B cell (primary cell): ENCODE results near the gene PRPSAP1. TPM values are rescaled to one million over a fixed set of nuclear protein-coding genes. Genes with fewer than 3 reads are reported as not detected.

Experiments used
- ATAC-seq: fragments of 200-7000 bp; cut with Tn5 transposase; one replicate; pipeline ENCODE4 v1.10.0; 2021; ENCODE audit warnings: low read depth, mild to moderate bottlenecking, moderate number of reproducible peaks, moderate library complexity
- CTCF ChIA-PET: fragments of 350-600 bp; sonication (Branson Sonifier 250); formaldehyde crosslinking; loops from one replicate; lab custom pipeline; 2021; ENCODE audit warnings: antibody characterized with exemption, inconsistent platforms; lab: Charles Lee
- POLR2A ChIA-PET: fragments of 350-600 bp; sonication (Branson Sonifier 250); formaldehyde crosslinking; loops from one replicate; lab custom pipeline; 2021; ENCODE audit warnings: antibody characterized with exemption; lab: Charles Lee
- DNase-seq: peaks from one replicate; pipeline ENCODE4 v3.0.0; 2013
- H2AFZ ChIP-seq: 2 replicates; pipeline ENCODE4 v1.6.1; 2012; ENCODE audit warnings: mild to moderate bottlenecking, low read depth, low read length; ENCODE audit not compliant: insufficient read depth, poor library complexity, severe bottlenecking
- H3K27ac ChIP-seq, 2 donors: 1 replicate in 1 of 2; 2 replicates in 1 of 2; pipeline ENCODE4 v1.5.1; 2012 to 2013; ENCODE audit warnings: low read length in 2 of 2, mild to moderate bottlenecking in 2 of 2, moderate library complexity in 1 of 2
- H3K27me3 ChIP-seq, 4 experiments: fragments of 200-600 bp in 1 of 4; sonication (generic) in 1 of 4; replicated peaks in 1 of 4; 1 replicate in 2 of 4; 2 replicates in 2 of 4; pipeline versions ENCODE4 v1.6.1 to v1.7.0; 2013 to 2016; ENCODE audit warnings: low read length in 3 of 4, mild to moderate bottlenecking in 2 of 4, mixed read lengths in 1 of 4, moderate library complexity in 1 of 4; ENCODE audit not compliant: insufficient read depth in 4 of 4, control insufficient read depth in 3 of 4; ENCODE audit errors: control extremely low read depth in 1 of 4
- H3K36me3 ChIP-seq, 2 experiments: replicated peaks in 1 of 2; 1 replicate in 1 of 2; 2 replicates in 1 of 2; pipeline versions ENCODE4 v1.6.1 to v1.7.1; 2013; ENCODE audit warnings: low read length in 1 of 2; ENCODE audit not compliant: insufficient read depth in 2 of 2, control insufficient read depth in 1 of 2; ENCODE audit errors: control extremely low read depth in 1 of 2, extremely low read depth in 1 of 2
- H3K4me1 ChIP-seq, 2 donors: fragments of 200-600 bp in 1 of 2; sonication (generic) in 1 of 2; 1 replicate in 1 of 2; 2 replicates in 1 of 2; pipeline versions ENCODE4 v1.5.1 to v1.6.1; 2013 to 2017; ENCODE audit warnings: low read length in 2 of 2; ENCODE audit not compliant: control insufficient read depth in 2 of 2, insufficient read depth in 2 of 2
- H3K4me2 ChIP-seq: replicated peaks from 2 replicates; pipeline ENCODE3; 2012; ENCODE audit warnings: mild to moderate bottlenecking, low read depth, low read length; ENCODE audit not compliant: poor library complexity, severe bottlenecking
- H3K4me3 ChIP-seq, 5 experiments: fragments of 200-600 bp in 1 of 5; sonication (generic) in 1 of 5; 1 replicate in 3 of 5; 2 replicates in 2 of 5; pipeline versions ENCODE4 v1.5.1 to v1.7.0; 2011 to 2016; ENCODE audit warnings: low read length in 4 of 5, mild to moderate bottlenecking in 4 of 5, low read depth in 2 of 5, control low read depth in 1 of 5, moderate library complexity in 1 of 5; ENCODE audit not compliant: insufficient read depth in 1 of 5; ENCODE audit errors: control extremely low read depth in 1 of 5, extremely low read depth in 1 of 5
- H3K79me2 ChIP-seq: fragments of 200-600 bp; sonication (generic); one replicate; pipeline ENCODE4 v1.6.0; 2016; ENCODE audit warnings: low read length; ENCODE audit not compliant: control insufficient read depth, insufficient read depth
- H3K9ac ChIP-seq: fragments of 200-600 bp; sonication (generic); 2 replicates; pipeline ENCODE4 v1.6.1; 2017; ENCODE audit warnings: mild to moderate bottlenecking, low read length, moderate library complexity
- H3K9me3 ChIP-seq, 3 donors: one replicate each; pipeline versions ENCODE4 v1.6.1 to v1.7.1; 2013; ENCODE audit warnings: low read length in 2 of 3; ENCODE audit not compliant: control insufficient read depth in 2 of 3, insufficient read depth in 1 of 3; ENCODE audit errors: control extremely low read depth in 1 of 3
- H4K20me1 ChIP-seq: 2 replicates; pipeline ENCODE4 v1.6.0; 2012; ENCODE audit warnings: mild to moderate bottlenecking, low read length; ENCODE audit not compliant: insufficient read depth, control insufficient read depth, poor library complexity, severe bottlenecking
- H3K27ac Mint-ChIP-seq: one replicate; pipeline ENCODE4 v1.8.0; 2021; ENCODE audit warnings: mixed read lengths
- H3K27me3 Mint-ChIP-seq: one replicate; pipeline ENCODE4 v1.8.0; 2021; ENCODE audit warnings: mixed read lengths
- H3K4me1 Mint-ChIP-seq: one replicate; pipeline ENCODE4 v1.8.0; 2021; ENCODE audit warnings: mixed read lengths
- H3K4me3 Mint-ChIP-seq: one replicate; pipeline ENCODE4 v1.8.0; 2021; ENCODE audit warnings: mixed read lengths
- H3K9me3 Mint-ChIP-seq: one replicate; pipeline ENCODE4 v1.8.0; 2022; ENCODE audit warnings: mixed read lengths; ENCODE audit not compliant: insufficient read depth
- EZH2 ChIP-seq: IDR thresholded peaks from 2 replicates; pipeline ENCODE4 v1.6.1; 2012; ENCODE audit warnings: borderline replicate concordance, low read depth, mild to moderate bottlenecking, moderate library complexity, low read length; ENCODE audit not compliant: insufficient read depth, poor library complexity, severe bottlenecking
- WGBS: methylation state at CpG from one replicate; pipeline ENCODE4 v1.1.5; 2013; ENCODE audit warnings: missing lambda C conversion rate; ENCODE audit not compliant: insufficient coverage; 5-methylcytosine and 5-hydroxymethylcytosine counted together
- intact Hi-C: fragments of 100-400 bp; cut with micrococcal nuclease; formaldehyde crosslinking; loops from one replicate; pipeline ENCODE4 v1.10.0; 2022
- polyA plus RNA-seq: library from polyadenylated mRNA; depleted of rRNA; stranded (reverse); fragments of >200 nt; gene quantifications from 2 replicates; pipeline ENCODE4 v1.2.3, GENCODE V29; 2012
- total RNA-seq, 2 donors: library from RNA; stranded (reverse); fragments of 120-200 nt in 1 of 2; gene quantifications; 1 replicate in 1 of 2; 2 replicates in 1 of 2; pipeline versions ENCODE4 v1.2.3 to v1.2.4, GENCODE V29; 2013 to 2022
- TF ChIP-seq, protein P1 (sequence below): fragments of 200-600 bp; IDR thresholded peaks from one replicate; pipeline ENCODE4 v1.8.0; 2022; ENCODE audit warnings: antibody characterized with exemption, mild to moderate bottlenecking

The PRPSAP1 gene
- total and polyA plus RNA-seq, 2 donors (not counting 1 experiment from before 2014, with no cell fraction given): 45.5 to 61.4 TPM

GRCh38 chr17:76354317-76354729 lies 607 bp upstream of the PRPSAP1 start:
- Histone ChIP-seq H2AFZ (peak overlapping the region; percentile 96), H3K9ac (peak overlapping the region; percentile 77), H3K4me1 (peaks cover 7 to 16% of the 10 kb centered on the region in 2 donors), H3K27ac (peak overlapping the region in 1 of 2 donors; percentile 94), H3K9me3 (no peaks in the 10 kb centered on the region), H3K79me2 (peaks cover 13% of the 10 kb centered on the region), H3K36me3 (no peaks in the 10 kb centered on the region), H3K4me3 (peak overlapping the region; percentile 53 to 88 (median 68)), H3K27me3 (no peaks in the 10 kb centered on the region), H3K4me2 (peak overlapping the region; percentile 97), H4K20me1 (no peaks in the 10 kb centered on the region)
- peak overlapping the region; percentile 99 for H3K27ac Mint-ChIP-seq
- 0% methylated on average over 9 of the region's 18 CpGs for WGBS
- H3K9me3 Mint-ChIP-seq: no peaks in the 10 kb centered on the region
- intact Hi-C loops: loop anchor here (1.0 to 5.0 kb wide), 5 partner anchors 30 to 788 kb away; partner anchors contain the start of genes RECQL5, RHBDF2, SAP30BP and SEC14L1
- peak; percentile 0 for ATAC-seq
- ChIA-PET POLR2A (interaction anchor here (0.6 to 2.0 kb wide), 5 partner anchors 30 to 386 kb away, joined by 3 to 11 read pairs (median 4); no protein-coding TSS in a partner anchor), CTCF (interaction anchor here (0.8 to 3.9 kb wide), 4 partner anchors 30 to 148 kb away, joined by 4 to 32 read pairs (median 10); partner anchors contain the start of gene SPHK1)
- H3K27me3 Mint-ChIP-seq: no peaks in the 10 kb centered on the region
- H3K4me3 Mint-ChIP-seq: peak overlapping the region; percentile 99
- no peak for DNase-seq
- peaks cover 27% of the 10 kb centered on the region for H3K4me1 Mint-ChIP-seq
- no peak for TF ChIP-seq EZH2
- TF ChIP-seq, protein P1, sequence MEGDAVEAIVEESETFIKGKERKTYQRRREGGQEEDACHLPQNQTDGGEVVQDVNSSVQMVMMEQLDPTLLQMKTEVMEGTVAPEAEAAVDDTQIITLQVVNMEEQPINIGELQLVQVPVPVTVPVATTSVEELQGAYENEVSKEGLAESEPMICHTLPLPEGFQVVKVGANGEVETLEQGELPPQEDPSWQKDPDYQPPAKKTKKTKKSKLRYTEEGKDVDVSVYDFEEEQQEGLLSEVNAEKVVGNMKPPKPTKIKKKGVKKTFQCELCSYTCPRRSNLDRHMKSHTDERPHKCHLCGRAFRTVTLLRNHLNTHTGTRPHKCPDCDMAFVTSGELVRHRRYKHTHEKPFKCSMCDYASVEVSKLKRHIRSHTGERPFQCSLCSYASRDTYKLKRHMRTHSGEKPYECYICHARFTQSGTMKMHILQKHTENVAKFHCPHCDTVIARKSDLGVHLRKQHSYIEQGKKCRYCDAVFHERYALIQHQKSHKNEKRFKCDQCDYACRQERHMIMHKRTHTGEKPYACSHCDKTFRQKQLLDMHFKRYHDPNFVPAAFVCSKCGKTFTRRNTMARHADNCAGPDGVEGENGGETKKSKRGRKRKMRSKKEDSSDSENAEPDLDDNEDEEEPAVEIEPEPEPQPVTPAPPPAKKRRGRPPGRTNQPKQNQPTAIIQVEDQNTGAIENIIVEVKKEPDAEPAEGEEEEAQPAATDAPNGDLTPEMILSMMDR: no peak

DNA sequence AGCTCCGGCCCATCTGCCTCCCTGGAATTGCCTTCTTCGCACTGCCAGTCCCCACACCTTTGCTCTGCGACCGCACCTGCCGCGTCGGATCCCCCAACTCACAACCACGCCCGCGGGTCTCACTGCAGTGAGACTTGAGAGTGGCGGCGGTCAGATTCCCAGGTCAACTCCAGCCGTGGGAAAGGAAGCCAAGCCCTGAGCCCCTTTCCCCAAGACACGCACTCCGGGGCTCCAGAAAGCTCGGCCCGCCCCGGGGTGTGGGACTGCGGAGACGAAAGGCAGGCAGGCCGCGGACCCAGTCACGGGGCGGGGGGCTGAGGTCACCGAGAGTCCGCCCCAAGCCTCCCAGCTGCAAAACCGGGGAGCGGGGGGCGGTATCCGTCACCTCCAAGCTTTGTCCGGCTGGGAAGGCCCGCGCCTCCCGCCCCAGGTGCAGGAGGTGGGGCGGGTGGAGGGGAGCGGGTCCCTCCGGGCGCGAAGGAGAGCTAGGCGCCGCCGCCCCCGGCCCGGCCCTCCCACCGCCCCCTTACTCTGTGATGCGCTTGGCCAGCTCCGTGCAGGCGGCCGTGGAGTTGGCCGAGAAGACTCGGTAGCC lies 615 bp downstream of the PRPSAP1 start:
- ChIA-PET POLR2A (interaction anchor here (0.6 to 2.0 kb wide), 6 partner anchors 12 to 494 kb away, joined by 3 to 7 read pairs (median 4); no protein-coding TSS in a partner anchor), CTCF (interaction anchor here (0.7 to 3.9 kb wide), 3 partner anchors 32 to 616 kb away, joined by 3 to 32 read pairs (median 15); partner anchors contain the start of gene SPHK1)
- Histone ChIP-seq H3K27ac (peak overlapping the region in 1 of 2 donors; percentile 94), H2AFZ (peak overlapping the region; percentile 96), H3K36me3 (no peaks in the 10 kb centered on the region), H3K79me2 (peaks cover 18% of the 10 kb centered on the region), H3K27me3 (no peaks in the 10 kb centered on the region), H3K4me2 (peak overlapping the region; percentile 97), H3K9me3 (no peaks in the 10 kb centered on the region), H3K4me3 (peak overlapping the region in 4 of 5 experiments; percentile 66 to 88 (median 74)), H3K4me1 (peaks cover 7 to 16% of the 10 kb centered on the region in 2 donors), H4K20me1 (no peaks in the 10 kb centered on the region), H3K9ac (peak overlapping the region; percentile 77)
- Mint-ChIP-seq H3K9me3 (no peaks in the 10 kb centered on the region), H3K4me1 (peaks cover 27% of the 10 kb centered on the region), H3K27me3 (no peaks in the 10 kb centered on the region), H3K27ac (peak overlapping the region; percentile 99), H3K4me3 (peak overlapping the region; percentile 99)
- whole genome bisulfite sequencing: under 1% methylated on average over 51 of the region's 51 CpGs
- no peak for ATAC-seq
- intact Hi-C loops: loop anchor here (2.0 to 5.0 kb wide), 2 partner anchors 280 to 789 kb away; partner anchors contain the start of genes SEC14L1 and SRP68
- no peak for DNase-seq
- TF ChIP-seq, protein P1: no peak
- no peak for TF ChIP-seq EZH2
